GM12891 (cell line): ENCODE data around the gene CRIM1.

Experiments used
- POLR2A ChIP-seq: IDR thresholded peaks from 2 replicates; pipeline ENCODE4 v1.6.1; 2011; ENCODE audit warnings: low read depth, low read length, control low read depth
- POLR2AphosphoS5 ChIP-seq: IDR thresholded peaks from 2 replicates; pipeline ENCODE4 v1.6.1; 2011; ENCODE audit warnings: low read depth, low read length, control low read depth

- TF ChIP-seq POLR2A (no peak), POLR2AphosphoS5 (no peak)
These were observed 151.8 kb downstream of the CRIM1 start for GRCh38 chr2:36507408-36507812.
